GM13976 (cell line): Measurements from ENCODE around the gene COG7.
"Not testable (repeated sequence)": the region's sequence is repeated elsewhere in the genome, so short reads cannot be mapped to it uniquely, and the experiment has no call there.

ENCODE experiments used
- DNase-seq: peaks from one replicate; pipeline ENCODE4 v3.0.0; 2012; ENCODE audit warnings: low spot score
- in situ Hi-C: fragments of 300-500 bp; cut with MboI; formaldehyde crosslinking; loops from one replicate; pipeline ENCODE4 v1.12.0; 2022; ENCODE audit warnings: low sequenced_read_pairs, mixed read lengths, inconsistent platforms; ENCODE audit not compliant: unreplicated experiment
- TF ChIP-seq, protein P1 (sequence below): IDR thresholded peaks from 2 replicates; pipeline ENCODE4 v1.5.1; 2012; ENCODE audit warnings: borderline replicate concordance, mild to moderate bottlenecking; ENCODE audit not compliant: insufficient read depth; ENCODE audit errors: extremely low read depth, missing control alignments, control extremely low read depth

The COG7 gene

GRCh38 chr16:23389201-23389600, 63.8 kb downstream of the COG7 start:
- in situ Hi-C loops = no loop called here
- TF ChIP-seq, protein P1, sequence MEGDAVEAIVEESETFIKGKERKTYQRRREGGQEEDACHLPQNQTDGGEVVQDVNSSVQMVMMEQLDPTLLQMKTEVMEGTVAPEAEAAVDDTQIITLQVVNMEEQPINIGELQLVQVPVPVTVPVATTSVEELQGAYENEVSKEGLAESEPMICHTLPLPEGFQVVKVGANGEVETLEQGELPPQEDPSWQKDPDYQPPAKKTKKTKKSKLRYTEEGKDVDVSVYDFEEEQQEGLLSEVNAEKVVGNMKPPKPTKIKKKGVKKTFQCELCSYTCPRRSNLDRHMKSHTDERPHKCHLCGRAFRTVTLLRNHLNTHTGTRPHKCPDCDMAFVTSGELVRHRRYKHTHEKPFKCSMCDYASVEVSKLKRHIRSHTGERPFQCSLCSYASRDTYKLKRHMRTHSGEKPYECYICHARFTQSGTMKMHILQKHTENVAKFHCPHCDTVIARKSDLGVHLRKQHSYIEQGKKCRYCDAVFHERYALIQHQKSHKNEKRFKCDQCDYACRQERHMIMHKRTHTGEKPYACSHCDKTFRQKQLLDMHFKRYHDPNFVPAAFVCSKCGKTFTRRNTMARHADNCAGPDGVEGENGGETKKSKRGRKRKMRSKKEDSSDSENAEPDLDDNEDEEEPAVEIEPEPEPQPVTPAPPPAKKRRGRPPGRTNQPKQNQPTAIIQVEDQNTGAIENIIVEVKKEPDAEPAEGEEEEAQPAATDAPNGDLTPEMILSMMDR = no peak
- DNase-seq = no peak

GRCh38 chr16:23388786-23389185, 64.2 kb downstream of the COG7 start:
- in situ Hi-C loops = no loop called here
- no peak for DNase-seq
- TF ChIP-seq, protein P1 = no peak

GRCh38 chr16:23387666-23388065, 65.3 kb downstream of the COG7 start:
- no peak for DNase-seq
- TF ChIP-seq, protein P1 = no peak
- in situ Hi-C loops = no loop called here

DNA sequence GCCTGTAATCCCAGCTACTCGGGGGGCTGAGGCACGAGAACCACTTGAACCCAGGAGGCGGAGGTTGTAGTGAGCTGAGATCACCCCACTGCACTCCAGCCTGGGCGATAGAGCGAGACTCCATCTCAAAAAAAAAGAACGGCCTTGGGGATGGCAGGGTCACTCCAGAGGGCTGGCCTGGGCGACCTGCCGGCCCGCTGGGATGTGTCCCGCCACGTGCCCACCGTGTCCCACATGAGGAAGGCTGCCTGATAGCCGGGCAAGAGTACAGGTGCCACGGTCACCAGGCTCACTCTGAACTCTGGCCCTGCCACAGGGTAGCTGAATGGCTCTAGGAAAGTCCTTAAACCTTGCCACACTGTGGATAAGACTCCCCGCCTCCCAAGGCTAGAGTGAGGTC, 67.5 kb downstream of the COG7 start:
- TF ChIP-seq, protein P1 = no peak
- DNase-seq = no peak
- in situ Hi-C loops = no loop called here

- TF ChIP-seq, protein P1 = no peak
- in situ Hi-C loops = no loop called here
- no peak for DNase-seq
Measured at GRCh38 chr16:23384878-23385277, 68.1 kb downstream of the COG7 start.

GRCh38 chr16:23383881-23384280, 69.1 kb downstream of the COG7 start:
- in situ Hi-C loops = no loop called here
- TF ChIP-seq, protein P1 = no peak
- DNase-seq = no peak

DNA sequence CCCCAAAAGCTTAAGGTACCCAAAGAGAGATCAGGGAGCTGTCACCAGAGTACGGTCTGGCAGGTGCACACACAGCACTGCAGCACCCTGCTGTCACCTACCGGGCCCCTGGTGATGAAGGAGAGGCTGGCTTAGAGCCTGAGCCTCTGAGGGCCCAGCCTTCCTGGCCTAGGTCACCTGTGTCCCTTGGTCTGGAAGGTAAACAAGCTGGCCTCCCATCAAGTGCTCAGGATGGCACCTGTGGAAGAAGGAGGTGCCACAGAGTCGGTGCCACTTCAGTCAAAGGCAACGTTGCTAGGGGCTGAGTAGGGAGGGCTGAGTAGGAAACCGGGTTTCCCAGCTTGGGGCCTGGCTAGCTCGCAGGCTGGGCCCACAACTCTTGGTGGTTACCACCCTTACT, 70.7 kb downstream of the COG7 start:
- in situ Hi-C loops = no loop called here
- TF ChIP-seq, protein P1 = no peak
- no peak for DNase-seq

DNA sequence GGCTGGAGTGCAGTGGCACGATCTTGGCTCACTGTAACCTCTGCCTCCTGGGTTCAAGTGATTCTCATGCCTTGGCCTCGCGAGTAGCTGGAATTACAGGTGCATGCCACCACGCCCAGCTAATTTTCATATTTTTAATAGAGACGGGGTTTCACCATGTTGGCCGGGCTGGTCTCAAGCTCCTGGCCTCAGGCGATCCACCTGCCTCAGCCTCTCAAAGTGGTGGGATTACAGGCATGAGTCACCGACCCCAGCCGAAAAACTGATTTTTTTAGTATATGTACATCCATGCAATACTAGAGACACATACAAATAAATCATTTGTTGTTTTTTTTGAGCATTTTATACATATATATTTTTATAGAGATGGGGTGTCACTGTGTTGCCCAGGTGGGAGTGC, 71.3 kb downstream of the COG7 start:
- DNase-seq, in situ Hi-C loops: not testable (repeated sequence)
